Common myeloid progenitor, CD34-positive (primary cell): ENCODE measurements around the gene RAP1A.

ENCODE experiments used
- CTCF ChIA-PET: fragments of 350-600 bp; sonication (Branson Sonifier 250); formaldehyde crosslinking; loops from one replicate; lab custom pipeline; 2021; ENCODE audit warnings: antibody characterized with exemption; lab: Charles Lee
- POLR2A ChIA-PET: fragments of 350-600 bp; sonication (Branson Sonifier 250); formaldehyde crosslinking; loops from one replicate; lab custom pipeline; 2021; ENCODE audit warnings: antibody characterized with exemption; lab: Charles Lee
- DNase-seq, 3 donors: peaks; one replicate each; pipeline versions ENCODE4 v3.0.0 to v3.0.0-alpha.2; 2013
- H3K27ac ChIP-seq, 2 experiments: 1 replicate in 1 of 2; 2 replicates in 1 of 2; pipeline ENCODE4 v1.7.0; 2013; ENCODE audit warnings: inconsistent platforms in 2 of 2, low read length in 2 of 2, mild to moderate bottlenecking in 2 of 2, low read depth in 1 of 2, moderate library complexity in 1 of 2; ENCODE audit not compliant: severe bottlenecking in 2 of 2, insufficient read depth in 1 of 2, poor library complexity in 1 of 2
- H3K27me3 ChIP-seq, 5 experiments: replicated peaks in 2 of 5; 1 replicate in 3 of 5; 2 replicates in 2 of 5; pipeline versions ENCODE4 v1.6.1 to v1.7.0; 2013; ENCODE audit warnings: low read length in 4 of 5, mild to moderate bottlenecking in 2 of 5, moderate library complexity in 2 of 5, inconsistent platforms in 1 of 5; ENCODE audit not compliant: insufficient read depth in 5 of 5, control insufficient read depth in 4 of 5
- H3K36me3 ChIP-seq, 4 experiments: 1 replicate in 2 of 4; 2 replicates in 2 of 4; pipeline versions ENCODE4 v1.6.1 to v1.7.0; 2013; ENCODE audit warnings: low read length in 3 of 4, control low read depth in 1 of 4, mild to moderate bottlenecking in 1 of 4; ENCODE audit not compliant: control insufficient read depth in 4 of 4, insufficient read depth in 4 of 4
- H3K4me1 ChIP-seq, 4 experiments: 1 replicate in 3 of 4; 2 replicates in 1 of 4; pipeline versions ENCODE4 v1.6.1 to v1.7.1; 2013; ENCODE audit warnings: low read length in 3 of 4, mild to moderate bottlenecking in 3 of 4, control low read depth in 1 of 4, inconsistent platforms in 1 of 4, moderate library complexity in 1 of 4; ENCODE audit not compliant: control insufficient read depth in 4 of 4, insufficient read depth in 4 of 4; ENCODE audit errors: control extremely low read depth in 1 of 4
- H3K4me3 ChIP-seq, 7 experiments: 1 replicate in 4 of 7; 2 replicates in 3 of 7; pipeline versions ENCODE4 v1.5.1 to v1.7.0; 2013; ENCODE audit warnings: mild to moderate bottlenecking in 7 of 7, low read length in 6 of 7, moderate library complexity in 6 of 7, inconsistent platforms in 2 of 7, low read depth in 2 of 7, control low read depth in 1 of 7; ENCODE audit not compliant: insufficient read depth in 4 of 7, control insufficient read depth in 1 of 7; ENCODE audit errors: extremely low read depth in 1 of 7
- H3K9me3 ChIP-seq, 5 experiments: 1 replicate in 4 of 5; 2 replicates in 1 of 5; pipeline versions ENCODE4 v1.6.1 to v1.7.1; 2013; ENCODE audit warnings: low read length in 4 of 5, mild to moderate bottlenecking in 2 of 5, inconsistent platforms in 1 of 5, low read depth in 1 of 5, moderate library complexity in 1 of 5; ENCODE audit not compliant: control insufficient read depth in 4 of 5, insufficient read depth in 2 of 5; ENCODE audit errors: control extremely low read depth in 1 of 5
- WGBS: methylation state at CpG from one replicate; pipeline ENCODE4 v1.1.5; 2013; ENCODE audit not compliant: insufficient coverage; 5-methylcytosine and 5-hydroxymethylcytosine counted together

The RAP1A gene

GRCh38 chr1:111761717-111762116 lies 142.1 kb downstream of the RAP1A start:
- Histone ChIP-seq H3K9me3 (no peaks in the 10 kb centered on the region), H3K4me3 (no peak overlapping the region), H3K27ac (no peak overlapping the region), H3K36me3 (peaks cover 24 to 78% (median 45%) of the 10 kb centered on the region in 4 experiments), H3K4me1 (peaks cover 2 to 10% (median 5%) of the 10 kb centered on the region in 4 experiments), H3K27me3 (no peaks in the 10 kb centered on the region)
- ChIA-PET CTCF (interaction anchor here (1.3 to 14.6 kb wide), 3 partner anchors 46 to 280 kb away, joined by 3 to 213 read pairs (median 11); no protein-coding TSS in a partner anchor), POLR2A (no interaction called here)
- WGBS: no CpG with 5 or more reads among the region's 2 CpGs
- DNase-seq: no peak

- Histone ChIP-seq H3K4me1 (peaks cover 0 to 3% (median under 1%) of the 10 kb centered on the region in 4 experiments), H3K4me3 (no peak overlapping the region), H3K36me3 (peaks cover 23 to 80% (median 48%) of the 10 kb centered on the region in 4 experiments), H3K27me3 (no peaks in the 10 kb centered on the region), H3K9me3 (no peaks in the 10 kb centered on the region), H3K27ac (no peak overlapping the region)
- POLR2A ChIA-PET: interaction anchor here (1.0 kb wide), 1 partner anchor 50 kb away, joined by 3 read pairs; no protein-coding TSS in a partner anchor
- 83% methylated on average over 1 of the region's 2 CpGs for WGBS
- DNase-seq: no peak
- CTCF ChIA-PET: interaction anchor here (1.3 to 14.6 kb wide), 3 partner anchors 47 to 280 kb away, joined by 3 to 213 read pairs (median 11); no protein-coding TSS in a partner anchor
Observed at GRCh38 chr1:111762332-111762731, 142.7 kb downstream of the RAP1A start.
